GM18870 (cell line): ENCODE results near the gene GCC2.
A peak's percentile ranks its signal among the peaks of the same experiment; 100 is the strongest.
"Not testable (repeated sequence)": the region's sequence is repeated elsewhere in the genome, so short reads cannot be mapped to it uniquely, and the experiment has no call there.

Experiments
- ATAC-seq: cut with Tn5 transposase; IDR thresholded peaks from one replicate; pipeline ENCODE4 v1.9.1; 2021; ENCODE audit warnings: moderate library complexity; ENCODE audit not compliant: unreplicated experiment

Gene GCC2

GRCh38 chr2:108507620-108508019 is 58.6 kb downstream of the GCC2 start:
- ATAC-seq: not testable (repeated sequence)

- ATAC-seq: not testable (repeated sequence)
These were observed 63.4 kb downstream of the GCC2 start for GRCh38 chr2:108512431-108512830.

GRCh38 chr2:108514478-108514877 is 65.5 kb downstream of the GCC2 start:
- not testable (repeated sequence) for ATAC-seq

- ATAC-seq: not testable (repeated sequence)
These were observed 75.7 kb downstream of the GCC2 start for GRCh38 chr2:108524688-108525087.

DNA sequence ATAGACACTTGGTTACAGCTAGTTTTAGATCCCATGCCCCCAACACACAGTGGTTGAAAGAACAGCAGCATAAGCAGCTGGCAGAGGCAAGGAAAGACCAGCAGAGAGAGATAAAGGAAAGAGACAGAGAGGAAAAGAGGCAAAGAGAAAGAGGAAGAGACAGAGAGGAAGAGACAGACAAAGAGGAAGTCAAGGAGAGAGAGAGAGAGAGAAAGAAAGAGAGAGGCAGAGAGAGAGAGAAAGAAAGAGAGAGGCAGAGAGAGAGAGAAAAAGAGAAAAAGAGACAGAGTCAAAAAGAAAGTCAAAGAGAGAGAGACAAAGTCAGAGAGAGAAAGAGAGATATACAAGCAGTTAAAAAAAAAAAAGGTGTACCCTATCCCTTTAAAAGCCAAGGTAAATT is 76.3 kb downstream of the GCC2 start:
- ATAC-seq: not testable (repeated sequence)

DNA sequence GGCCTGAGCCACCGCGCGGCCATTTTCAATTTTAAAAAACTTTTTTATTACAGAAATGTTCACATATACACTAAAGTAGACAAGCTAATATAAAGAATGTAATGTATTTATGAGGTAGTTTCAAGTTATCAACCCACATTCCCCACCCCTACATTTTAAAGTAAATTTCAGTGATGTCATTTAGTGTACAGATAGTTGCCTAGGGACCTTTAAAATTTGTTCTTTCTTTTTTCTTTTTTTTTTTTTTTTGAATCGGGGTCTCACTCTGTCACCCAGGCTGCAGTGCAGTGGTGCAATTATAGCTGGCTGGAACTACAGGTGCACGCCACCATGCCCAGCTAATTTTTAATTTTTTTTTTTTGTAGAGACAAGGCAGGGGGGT is 82.7 kb downstream of the GCC2 start:
- no peak for ATAC-seq

- ATAC-seq: peak; percentile 94
These were observed 85.0 kb downstream of the GCC2 start, which contains the start of gene LIMS1 for GRCh38 chr2:108533832-108534583. Gene LIMS1, plus strand, starts transcription at chr2:108534470. Its CDS starts 93 bp downstream, at chr2:108534563.

DNA sequence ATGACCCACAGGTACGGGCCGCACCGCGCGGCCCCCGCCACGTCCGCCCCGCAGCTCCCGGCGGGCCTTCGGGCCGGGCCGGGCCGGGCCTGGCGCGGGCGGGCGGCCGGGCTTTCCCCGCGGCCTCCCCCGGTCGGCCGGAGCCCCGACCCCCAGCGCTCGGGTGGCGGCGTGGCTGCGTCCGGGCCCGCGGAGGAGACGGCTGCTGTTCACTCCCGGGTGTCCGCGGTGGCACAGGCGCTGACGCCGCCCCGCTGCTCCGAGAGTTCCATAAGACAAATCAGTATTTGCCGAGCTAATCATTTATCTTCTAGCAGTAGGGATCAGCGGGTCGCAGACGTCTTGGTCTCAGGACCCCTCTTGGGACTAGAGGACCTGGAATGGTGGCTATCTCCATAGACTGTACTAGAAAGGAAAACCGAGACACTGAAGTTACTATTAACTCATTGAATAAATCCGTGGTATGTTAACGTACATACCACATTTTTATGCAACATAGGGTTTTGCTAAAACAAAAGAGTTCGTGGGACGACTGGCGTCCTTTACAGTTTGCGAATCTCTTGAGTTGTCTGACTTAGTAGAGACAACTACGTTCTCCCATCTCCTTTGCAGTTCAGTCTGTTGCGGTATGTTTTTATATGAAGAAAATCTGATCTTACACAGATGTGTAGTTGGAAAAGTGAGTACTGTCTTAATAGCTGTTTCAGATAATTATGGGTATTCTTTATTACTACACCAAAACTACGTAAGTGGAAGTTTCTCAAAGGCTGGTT is 85.8 kb downstream of the GCC2 start:
- ATAC-seq: peak; percentile 25

GRCh38 chr2:108535357-108535631 is 86.3 kb downstream of the GCC2 start:
- no peak for ATAC-seq

DNA sequence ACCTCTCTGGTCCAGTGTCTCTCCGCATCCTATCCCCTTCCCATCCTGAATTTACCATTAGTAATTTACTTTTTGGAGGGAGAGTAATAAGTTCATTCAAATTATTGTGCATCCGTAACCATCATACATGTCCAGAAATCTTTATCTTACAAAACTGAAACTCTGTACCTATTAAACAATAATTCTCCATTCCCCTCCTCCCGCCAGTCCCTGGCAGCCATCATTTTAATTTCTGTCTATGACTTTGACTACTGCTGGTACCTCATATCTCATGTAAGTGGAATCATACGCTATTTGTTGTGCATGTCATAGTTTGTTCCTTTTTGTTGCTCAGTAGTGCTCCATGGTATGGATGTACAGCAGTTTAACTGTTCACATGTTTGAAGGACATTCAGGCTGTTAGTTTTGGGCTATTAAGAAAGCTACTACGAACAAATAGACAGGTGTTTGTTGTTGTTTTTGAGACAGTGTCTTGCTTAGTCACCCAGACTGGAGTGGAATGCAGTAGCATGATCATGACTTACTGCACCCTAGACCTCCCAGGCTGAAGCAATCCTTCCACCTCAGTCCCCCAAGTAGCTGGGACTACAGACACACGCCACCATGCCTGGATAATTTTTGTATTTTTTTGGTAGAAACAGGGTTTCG is 87.3 kb downstream of the GCC2 start:
- no peak for ATAC-seq

DNA sequence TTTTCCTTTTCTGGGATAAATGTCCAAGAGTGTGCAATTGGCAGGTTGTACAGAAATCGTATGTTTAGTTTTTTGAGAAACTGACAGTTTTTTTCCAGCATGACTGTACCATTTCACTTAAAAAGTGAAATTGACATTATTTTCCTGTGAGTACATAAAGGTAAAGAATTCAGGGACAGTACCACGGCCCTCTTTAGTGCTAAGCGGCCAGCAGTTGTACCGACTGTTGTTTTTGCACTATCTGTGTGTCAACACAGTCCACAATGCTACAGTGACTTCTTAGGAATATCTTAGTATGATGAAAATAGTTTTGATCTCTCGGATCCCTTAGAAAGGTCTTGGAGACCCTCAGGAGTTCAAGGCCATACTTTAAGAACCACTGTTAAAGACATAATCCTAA is 87.9 kb downstream of the GCC2 start:
- ATAC-seq: no peak

GRCh38 chr2:108538000-108538625 is 89.1 kb downstream of the GCC2 start:
- ATAC-seq: no peak

DNA sequence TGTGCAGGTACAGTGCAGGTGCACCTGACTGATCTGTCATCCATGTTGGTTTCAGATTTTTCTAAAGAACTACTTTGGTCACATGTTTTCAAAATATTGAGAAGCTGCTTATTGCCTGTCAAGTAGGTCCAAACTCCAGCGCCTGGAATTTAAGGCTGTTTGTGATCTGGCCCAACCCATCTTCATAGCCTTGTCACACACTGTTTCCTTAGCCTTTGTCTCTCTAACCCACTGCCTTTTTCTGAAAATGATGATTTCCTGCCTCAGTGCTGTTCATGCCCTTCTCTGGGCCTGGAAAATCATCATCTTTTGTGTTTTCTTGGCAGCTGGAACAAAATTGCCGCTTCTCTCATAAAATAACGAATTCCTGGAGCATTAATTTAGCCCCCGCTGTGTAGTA is 92.4 kb downstream of the GCC2 start:
- no peak for ATAC-seq

DNA sequence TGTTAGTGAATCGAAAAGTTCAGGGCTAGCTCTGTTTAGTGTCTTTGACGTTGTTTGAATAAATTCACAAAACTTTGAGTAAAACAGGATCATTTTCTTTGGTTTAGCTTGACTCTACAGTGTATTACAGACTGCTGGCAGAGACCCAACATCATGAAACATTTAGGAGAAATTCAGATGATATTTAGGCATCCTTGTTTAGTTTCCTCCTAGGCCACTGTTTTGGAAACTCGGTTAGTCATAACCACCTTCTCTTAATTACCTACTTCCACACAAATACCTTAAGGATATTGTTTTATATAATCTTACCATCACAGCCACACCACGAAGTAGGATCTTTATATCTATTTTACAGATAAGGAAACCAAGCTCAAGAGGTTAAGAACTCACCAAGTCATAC is 93.1 kb downstream of the GCC2 start:
- no peak for ATAC-seq

- ATAC-seq: no peak
These were observed 98.6 kb downstream of the GCC2 start for GRCh38 chr2:108547606-108548005.

DNA sequence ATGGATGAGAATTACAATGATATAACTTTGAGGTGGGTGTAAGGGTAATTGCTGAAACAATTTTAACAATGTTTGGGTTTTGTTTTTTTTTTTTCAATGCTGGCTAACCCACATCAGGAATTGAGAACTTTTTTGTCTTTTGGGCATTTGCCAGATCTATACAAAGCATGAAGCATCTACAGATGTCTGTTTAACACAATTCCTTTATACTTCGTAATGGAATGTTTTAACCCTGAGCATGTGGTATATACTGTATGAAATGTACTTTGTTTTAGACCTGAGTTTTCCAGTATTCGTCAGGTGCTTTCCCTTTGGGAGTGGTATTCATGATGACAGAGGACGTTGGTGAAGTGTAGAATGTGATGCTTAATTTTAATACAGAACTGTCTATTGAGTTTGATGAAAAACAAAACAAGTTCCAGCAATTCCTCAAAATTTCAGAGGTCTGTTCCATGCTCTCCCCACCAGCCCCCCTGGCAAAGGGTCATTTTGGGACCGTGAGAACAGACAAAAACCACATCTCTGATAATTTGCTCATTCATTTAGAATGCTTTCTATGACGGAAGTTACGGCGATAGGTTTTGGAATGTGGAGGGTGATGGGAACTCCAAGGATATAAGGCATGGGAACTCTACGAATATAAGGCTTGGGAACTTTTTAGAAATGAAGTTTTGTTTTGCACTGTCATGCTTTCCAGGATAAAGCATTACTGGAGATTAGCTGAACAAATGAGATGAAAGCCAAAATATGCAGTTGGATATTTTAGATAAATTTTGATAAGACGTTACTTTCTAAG is 99.4 kb downstream of the GCC2 start:
- ATAC-seq: no peak

- ATAC-seq: no peak
These were observed 103.6 kb downstream of the GCC2 start for GRCh38 chr2:108552566-108552965.

DNA sequence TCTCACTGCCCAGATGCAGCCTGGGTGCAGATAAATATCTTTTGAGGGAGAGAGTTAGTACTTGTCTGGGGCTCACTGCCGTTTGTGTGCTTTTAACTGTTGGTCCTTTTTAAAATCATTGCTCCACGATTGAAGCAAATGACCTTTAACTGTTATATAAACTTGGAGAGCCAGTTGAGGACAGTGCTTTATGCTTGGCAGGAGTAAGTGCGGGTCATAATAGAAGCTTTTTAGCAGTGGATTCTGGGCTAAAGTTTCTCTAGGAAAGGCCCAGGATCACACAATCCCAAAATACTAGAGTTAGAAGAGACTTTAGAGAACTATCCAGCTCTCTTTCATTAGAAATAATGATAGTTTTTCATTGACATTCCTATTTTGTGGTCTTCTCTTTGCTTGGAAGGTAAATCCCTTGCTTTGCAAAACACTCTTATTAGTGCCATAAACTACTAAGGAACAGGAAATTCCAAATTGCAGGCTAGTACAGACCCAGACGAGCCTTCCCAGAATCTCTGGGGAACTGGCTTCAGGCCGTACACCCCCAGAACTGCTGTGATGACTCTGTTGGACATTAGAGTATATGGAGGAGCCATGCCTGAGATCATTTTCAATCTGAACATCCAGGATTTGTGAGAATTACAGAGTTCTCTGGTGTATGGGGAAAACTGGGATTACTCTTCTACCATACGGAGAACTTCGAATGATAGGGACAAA is 104.4 kb downstream of the GCC2 start:
- ATAC-seq: no peak

GRCh38 chr2:108554528-108554927 is 105.5 kb downstream of the GCC2 start:
- no peak for ATAC-seq

- ATAC-seq: no peak
These were observed 106.6 kb downstream of the GCC2 start for GRCh38 chr2:108555572-108555971.
